Effector memory CD4-positive, alpha-beta T cell (primary cell): ENCODE measurements around the gene MIPEP.
"Not testable (repeated sequence)": the region's sequence is repeated elsewhere in the genome, so short reads cannot be mapped to it uniquely, and the experiment has no call there.

Source experiments
- DNase-seq, 3 donors: peaks; one replicate each; pipeline ENCODE4 v3.0.0-alpha.2; 2020
- H3K27ac ChIP-seq: 2 replicates; pipeline ENCODE4 v1.7.0; 2013; ENCODE audit warnings: mild to moderate bottlenecking, low read length, moderate library complexity; ENCODE audit not compliant: insufficient read depth, poor library complexity, severe bottlenecking
- H3K27me3 ChIP-seq: replicated peaks from 2 replicates; pipeline ENCODE4 v1.7.0; 2013; ENCODE audit warnings: mild to moderate bottlenecking, low read length; ENCODE audit not compliant: insufficient read depth, control insufficient read depth, poor library complexity, severe bottlenecking
- H3K36me3 ChIP-seq: 2 replicates; pipeline ENCODE4 v1.7.0; 2013; ENCODE audit warnings: mild to moderate bottlenecking, low read length, moderate library complexity; ENCODE audit not compliant: control insufficient read depth, insufficient read depth
- H3K4me1 ChIP-seq: 2 replicates; pipeline ENCODE4 v1.7.0; 2013; ENCODE audit warnings: low read length, mild to moderate bottlenecking; ENCODE audit not compliant: control insufficient read depth, insufficient read depth, poor library complexity, severe bottlenecking
- H3K4me3 ChIP-seq: 2 replicates; pipeline ENCODE4 v1.7.0; 2013; ENCODE audit warnings: low read length, low read depth, mild to moderate bottlenecking; ENCODE audit not compliant: insufficient read depth, poor library complexity, severe bottlenecking
- H3K9me3 ChIP-seq: 2 replicates; pipeline ENCODE4 v1.7.0; 2013; ENCODE audit warnings: mild to moderate bottlenecking, low read length, moderate library complexity; ENCODE audit not compliant: control insufficient read depth

Gene MIPEP

DNA sequence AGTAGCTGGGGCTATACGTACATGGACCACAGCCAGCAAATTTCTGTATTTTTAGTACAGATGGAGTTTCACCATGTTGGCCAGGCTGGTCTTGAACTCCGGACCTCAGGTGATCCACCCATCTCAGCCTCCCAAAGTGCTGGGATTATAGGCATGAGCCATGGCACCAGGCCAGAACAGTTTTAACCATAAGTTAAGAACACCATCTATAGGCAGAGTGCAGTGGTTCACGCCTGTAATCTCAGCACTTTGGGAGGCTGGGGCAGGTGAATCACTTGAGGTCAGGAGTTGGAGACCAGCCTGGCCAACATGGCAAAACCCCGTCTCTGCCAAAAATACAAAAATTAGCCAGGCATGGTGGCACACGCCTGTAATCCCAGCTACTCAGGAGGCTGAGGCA lies 143.1 kb downstream of the MIPEP start:
- H3K27ac ChIP-seq, DNase-seq, H3K4me3 ChIP-seq, H3K36me3 ChIP-seq, H3K9me3 ChIP-seq, H3K27me3 ChIP-seq, H3K4me1 ChIP-seq: not testable (repeated sequence)

DNA sequence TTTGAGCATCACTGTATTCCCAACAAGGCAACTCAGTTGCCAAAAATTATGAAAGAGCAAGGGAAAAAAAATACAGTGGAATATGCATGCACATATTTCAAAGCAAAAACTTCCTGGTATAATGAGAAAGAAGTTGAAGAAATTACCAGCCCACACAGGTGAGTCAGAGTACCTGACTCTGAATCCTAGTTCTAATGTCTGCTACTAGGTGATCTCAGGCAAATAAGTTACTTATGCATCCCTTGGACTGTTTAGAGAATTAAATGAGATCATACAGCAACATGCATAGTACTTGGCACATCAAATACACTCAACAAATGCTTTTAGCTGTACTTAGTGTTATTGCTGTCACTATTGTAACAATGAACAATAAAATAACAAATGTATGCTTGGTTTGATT lies 144.9 kb downstream of the MIPEP start:
- no peak for DNase-seq

DNA sequence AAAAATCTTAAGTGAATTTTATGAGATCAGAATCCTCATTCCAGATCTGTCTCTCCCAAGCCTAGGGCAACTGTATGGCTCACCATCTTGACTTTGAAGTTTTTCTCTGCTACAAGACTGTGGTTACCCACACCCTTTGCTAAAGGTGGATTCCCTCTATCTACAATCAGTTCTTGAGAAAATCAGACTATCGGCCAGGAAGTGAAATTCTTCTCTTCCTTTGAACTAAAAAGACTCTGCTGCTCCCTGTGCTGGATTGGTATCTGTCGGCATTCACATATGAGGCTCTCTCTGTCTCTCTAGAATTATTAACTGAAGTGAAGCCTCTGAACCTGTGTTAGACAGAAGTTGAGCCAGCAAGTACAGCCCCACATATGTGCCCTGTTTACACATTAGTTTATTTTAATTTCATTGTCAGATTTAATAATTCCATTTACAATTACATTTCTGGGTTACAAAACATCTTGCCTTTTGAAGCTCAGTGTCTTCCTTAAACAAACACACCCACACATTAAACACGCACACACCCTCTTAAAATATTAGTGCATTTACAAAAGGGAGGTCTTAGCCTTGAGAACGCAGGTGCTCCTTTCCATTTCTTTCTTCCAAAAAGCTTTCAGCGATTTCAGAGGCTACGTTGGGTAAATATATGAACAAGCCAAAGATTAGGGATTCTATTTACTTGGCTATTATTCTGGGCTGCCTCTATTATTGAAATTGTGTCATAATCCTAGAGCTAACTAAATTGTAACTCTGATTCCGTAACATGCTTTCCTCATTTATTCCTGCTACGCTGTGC lies 145.7 kb downstream of the MIPEP start:
- H3K4me3 ChIP-seq, result no peak overlapping the region
- no peak for DNase-seq
- no peaks in the 10 kb centered on the region for H3K27me3 ChIP-seq
- H3K4me1 ChIP-seq, result peaks cover 8% of the 10 kb centered on the region
- H3K27ac ChIP-seq, result no peak overlapping the region
- H3K36me3 ChIP-seq, result no peaks in the 10 kb centered on the region
- no peaks in the 10 kb centered on the region for H3K9me3 ChIP-seq

More for the DNA sequence above, 144.9 kb downstream of the MIPEP start:
- peaks cover 8% of the 10 kb centered on the region for H3K4me1 ChIP-seq
- H3K9me3 ChIP-seq, result no peaks in the 10 kb centered on the region
- no peaks in the 10 kb centered on the region for H3K36me3 ChIP-seq
- H3K27me3 ChIP-seq, result no peaks in the 10 kb centered on the region
- no peak overlapping the region for H3K27ac ChIP-seq
- no peak overlapping the region for H3K4me3 ChIP-seq

DNA sequence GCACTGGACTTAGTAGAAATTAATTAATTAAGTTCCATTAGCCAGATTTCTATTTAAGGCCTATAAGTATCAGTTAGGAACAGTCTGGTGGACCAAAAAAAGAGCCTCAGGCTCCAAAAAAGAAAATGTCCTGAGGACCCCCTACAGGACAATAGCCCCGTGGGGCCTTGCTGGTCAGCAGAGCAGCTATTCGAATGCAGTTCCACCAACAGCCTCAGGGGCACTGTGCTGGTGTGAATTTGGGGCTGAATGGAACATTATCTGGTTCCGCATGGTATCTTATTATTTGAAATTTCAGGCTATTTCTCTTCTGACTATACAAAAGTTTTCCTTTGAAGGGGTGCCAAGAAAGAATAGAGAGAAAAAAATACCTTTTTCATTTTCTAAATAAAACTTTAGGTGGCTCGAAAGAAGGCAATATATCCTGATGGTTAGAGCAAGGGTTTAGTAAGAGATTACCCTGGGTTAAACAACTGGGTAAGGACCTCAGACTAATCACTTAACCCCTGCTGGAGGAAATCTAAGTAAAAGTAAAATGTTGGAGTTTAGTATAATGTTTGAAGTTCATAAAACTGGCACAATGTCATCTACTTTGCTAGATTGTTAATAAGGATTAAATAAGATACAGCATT lies 147.2 kb downstream of the MIPEP start:
- no peak overlapping the region for H3K4me3 ChIP-seq
- H3K4me1 ChIP-seq, result peaks cover 8% of the 10 kb centered on the region
- no peaks in the 10 kb centered on the region for H3K27me3 ChIP-seq
- no peaks in the 10 kb centered on the region for H3K36me3 ChIP-seq
- no peaks in the 10 kb centered on the region for H3K9me3 ChIP-seq
- no peak overlapping the region for H3K27ac ChIP-seq
- no peak for DNase-seq

DNA sequence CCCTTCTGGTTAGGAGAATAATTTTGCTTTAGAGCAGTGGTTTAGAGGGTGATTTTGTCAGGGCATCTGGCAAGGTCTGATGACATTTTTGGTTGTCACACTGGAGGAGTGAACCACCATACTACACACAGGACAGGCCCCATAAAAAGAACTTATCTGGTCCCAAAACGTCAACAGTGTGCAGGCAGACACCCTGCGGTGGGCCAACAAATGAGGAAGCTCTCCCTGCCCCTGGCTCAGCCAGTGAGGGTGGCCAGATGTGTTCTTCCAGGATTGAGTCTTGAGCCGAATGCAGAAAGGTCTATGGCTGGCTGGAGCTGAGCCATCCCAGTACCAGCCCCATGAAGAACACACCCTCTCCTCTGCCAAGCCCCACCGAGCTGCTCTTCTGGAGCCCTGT lies 149.2 kb downstream of the MIPEP start:
- Histone ChIP-seq H3K27ac (no peak overlapping the region), H3K9me3 (no peaks in the 10 kb centered on the region), H3K36me3 (no peaks in the 10 kb centered on the region), H3K4me1 (peaks cover 8% of the 10 kb centered on the region), H3K4me3 (no peak overlapping the region), H3K27me3 (no peaks in the 10 kb centered on the region)
- DNase-seq, result no peak

DNA sequence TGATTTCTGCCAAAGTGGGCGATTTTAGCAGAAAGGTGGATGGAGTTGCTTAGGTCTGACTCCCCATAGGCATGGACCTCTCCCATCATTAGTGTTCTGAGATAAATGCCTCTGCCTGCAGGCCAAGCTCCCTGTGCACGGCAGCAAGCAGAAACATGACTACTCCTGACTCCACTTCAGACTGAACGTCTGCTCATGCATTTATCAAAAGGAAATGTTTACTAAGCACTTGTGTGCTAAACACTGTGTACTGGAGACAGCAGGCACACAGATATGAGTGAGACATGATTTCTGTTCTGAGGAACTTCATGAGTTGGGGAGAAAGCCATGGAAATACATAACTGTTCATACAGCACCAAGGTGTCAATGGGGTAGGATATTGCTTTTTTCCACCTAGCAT lies 149.6 kb downstream of the MIPEP start:
- Histone ChIP-seq H3K4me1 (peaks cover 8% of the 10 kb centered on the region), H3K27me3 (no peaks in the 10 kb centered on the region), H3K36me3 (no peaks in the 10 kb centered on the region), H3K9me3 (no peaks in the 10 kb centered on the region), H3K27ac (no peak overlapping the region), H3K4me3 (no peak overlapping the region)
- DNase-seq, result no peak

DNA sequence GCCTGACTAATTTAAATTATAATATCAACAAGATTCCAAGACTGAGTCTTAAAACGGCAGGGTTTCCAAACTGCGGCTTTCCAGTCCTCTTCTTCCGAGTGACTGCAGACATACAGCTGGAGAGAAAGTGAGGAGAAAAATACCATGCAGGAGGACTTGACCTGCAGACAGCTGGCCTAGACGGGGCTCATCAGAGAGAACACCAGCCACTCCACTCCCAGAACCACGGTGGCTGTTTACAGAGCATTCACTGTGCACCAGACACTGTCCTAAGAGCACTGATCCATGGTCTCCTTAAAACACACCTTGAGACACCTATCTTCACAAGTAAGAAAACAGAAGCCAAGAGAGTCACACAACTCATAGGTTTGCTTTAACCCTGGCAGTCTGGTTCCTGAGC lies 152.7 kb downstream of the MIPEP start:
- Histone ChIP-seq H3K9me3 (no peaks in the 10 kb centered on the region), H3K4me3 (no peak overlapping the region), H3K27me3 (no peaks in the 10 kb centered on the region), H3K4me1 (no peaks in the 10 kb centered on the region), H3K27ac (no peak overlapping the region), H3K36me3 (no peaks in the 10 kb centered on the region)
- DNase-seq, result no peak

DNA sequence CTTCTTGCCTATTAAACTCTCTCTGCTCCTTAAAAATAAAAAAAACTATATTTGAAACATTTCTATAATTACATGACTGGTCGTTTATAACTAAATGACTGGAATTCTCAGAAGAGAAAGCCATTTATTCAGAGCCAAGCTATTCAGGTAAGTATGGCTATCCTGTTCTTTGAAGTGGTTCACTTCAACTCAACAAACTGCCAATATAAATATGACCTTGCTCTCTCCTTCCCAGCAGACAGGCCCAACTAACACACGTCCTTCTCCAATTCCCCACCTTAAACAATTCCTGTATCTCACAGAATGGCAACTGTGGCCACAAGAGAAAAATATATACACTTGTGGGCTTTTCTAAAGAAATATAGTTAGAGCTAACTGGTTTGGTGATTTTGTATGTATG lies 153.9 kb downstream of the MIPEP start:
- Histone ChIP-seq H3K9me3 (no peaks in the 10 kb centered on the region), H3K4me3 (no peak overlapping the region), H3K36me3 (no peaks in the 10 kb centered on the region), H3K27ac (no peak overlapping the region), H3K27me3 (no peaks in the 10 kb centered on the region), H3K4me1 (no peaks in the 10 kb centered on the region)
- no peak for DNase-seq

DNA sequence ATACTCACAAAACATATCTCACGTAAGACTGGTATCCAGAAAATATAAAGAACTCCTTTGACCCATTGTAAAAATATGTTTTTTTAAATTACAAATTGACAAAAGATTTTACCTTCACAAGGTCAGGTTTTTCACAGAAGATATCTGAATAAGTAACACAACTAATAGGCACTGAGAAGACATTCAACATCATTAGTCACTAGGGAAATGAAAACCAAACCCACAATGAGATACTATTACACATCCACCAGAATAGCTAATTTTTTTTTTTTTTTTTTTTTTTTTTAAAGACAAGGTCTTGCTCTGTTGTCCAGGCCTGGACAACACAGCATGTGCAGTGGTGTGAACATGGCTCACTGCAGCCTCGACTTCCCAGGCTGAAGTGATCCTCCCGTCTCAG lies 157.5 kb downstream of the MIPEP start:
- DNase-seq, result no peak
- no peaks in the 10 kb centered on the region for H3K4me1 ChIP-seq
- H3K9me3 ChIP-seq, result no peaks in the 10 kb centered on the region

DNA sequence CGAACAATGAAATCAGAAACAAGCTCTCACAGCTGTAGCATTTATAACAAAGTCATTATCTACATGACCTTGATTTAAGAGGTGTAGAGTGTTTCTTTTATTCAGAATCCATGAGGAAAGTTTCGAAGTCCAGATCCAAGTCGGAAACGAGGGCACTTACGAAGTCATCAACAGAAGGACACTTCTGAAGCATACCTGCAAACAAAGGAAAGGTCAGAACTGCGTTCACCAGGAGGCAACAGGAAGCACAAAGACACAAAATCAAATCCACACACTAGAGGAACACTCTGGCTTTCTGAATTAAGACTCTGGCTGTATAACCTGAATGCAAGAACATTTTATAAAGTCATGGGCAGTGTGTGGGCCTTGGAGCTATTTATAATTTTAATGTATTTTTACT lies 158.9 kb downstream of the MIPEP start:
- Histone ChIP-seq H3K36me3 (no peaks in the 10 kb centered on the region), H3K4me1 (no peaks in the 10 kb centered on the region)

More for the DNA sequence above, 157.5 kb downstream of the MIPEP start:
- H3K27me3 ChIP-seq, result no peaks in the 10 kb centered on the region
- no peaks in the 10 kb centered on the region for H3K36me3 ChIP-seq
- H3K27ac ChIP-seq, result no peak overlapping the region
- H3K4me3 ChIP-seq, result no peak overlapping the region

More for the DNA sequence above, 158.9 kb downstream of the MIPEP start:
- Histone ChIP-seq H3K4me3 (no peak overlapping the region), H3K9me3 (no peaks in the 10 kb centered on the region), H3K27ac (no peak overlapping the region), H3K27me3 (no peaks in the 10 kb centered on the region)
- no peak for DNase-seq
